ENCODE results near the gene PCYT1A. TPM values are rescaled to one million over a fixed set of nuclear protein-coding genes. Genes with fewer than 3 reads are reported as not detected.

The PCYT1A gene
- total RNA-seq, 1 experiment from 2014 or later, result 64.5 TPM

DNA sequence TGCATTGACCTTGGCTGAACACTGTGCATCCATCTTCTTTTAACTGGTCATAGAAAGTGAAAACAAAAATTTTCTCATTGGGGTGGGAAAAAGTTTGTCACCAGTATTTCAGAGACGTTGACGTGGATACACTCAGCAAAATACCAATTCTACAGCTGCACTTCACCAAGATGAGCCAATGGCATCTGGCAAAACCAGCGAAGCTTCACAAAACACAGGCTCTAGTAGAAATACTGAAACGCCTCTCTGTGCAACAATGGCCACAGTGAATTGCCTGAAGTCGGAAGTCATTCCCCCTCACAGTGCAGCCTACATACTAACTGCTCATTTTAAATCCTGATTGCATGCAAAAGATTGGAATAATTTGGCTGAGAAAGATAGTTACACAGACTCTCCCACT, 17.0 kb downstream of the PCYT1A start:
- no peaks in the 10 kb centered on the region for H3K27me3 Mint-ChIP-seq (ENCODE audit: insufficient read depth, unreplicated experiment)
- H3K4me3 Mint-ChIP-seq (ENCODE audit: unreplicated experiment), result no peak overlapping the region
- TF ChIP-seq CTCF (IDR thresholded peaks at IDR 0.05; ENCODE audit: unreplicated experiment), result no peak
- ChIA-PET CTCF (no interaction called here), POLR2A (interaction anchor here (1.0 kb wide), 1 partner anchor 17 kb away, joined by 3 read pairs; the partner anchor contains the start of gene PCYT1A)
- DNase-seq (ENCODE audit: unreplicated experiment), result no peak
- intact Hi-C loops (cut with micrococcal nuclease), result no loop called here
- no peak overlapping the region for H3K27ac Mint-ChIP-seq (ENCODE audit: low read depth, unreplicated experiment)
- no TSS peak for BruUV-seq (replicated peaks)
- no peaks in the 10 kb centered on the region for H3K9me3 Mint-ChIP-seq (ENCODE audit: unreplicated experiment)
- peaks cover 16% of the 10 kb centered on the region for H3K4me1 Mint-ChIP-seq (ENCODE audit: insufficient read depth, unreplicated experiment)
- peaks cover 59% of the 10 kb centered on the region for H3K36me3 Mint-ChIP-seq (ENCODE audit: insufficient read depth, unreplicated experiment)

GRCh38 chr3:196268284-196269163, 19.0 kb downstream of the PCYT1A start:
- BruUV-seq (replicated peaks), result no TSS peak

GRCh38 chr3:196263819-196264218, 23.7 kb downstream of the PCYT1A start:
- Mint-ChIP-seq H3K9me3 (ENCODE audit: unreplicated experiment) (no peaks in the 10 kb centered on the region), H3K36me3 (ENCODE audit: insufficient read depth, unreplicated experiment) (peaks cover 88% of the 10 kb centered on the region), H3K4me1 (ENCODE audit: insufficient read depth, unreplicated experiment) (no peaks in the 10 kb centered on the region), H3K4me3 (ENCODE audit: unreplicated experiment) (no peak overlapping the region), H3K27me3 (ENCODE audit: insufficient read depth, unreplicated experiment) (no peaks in the 10 kb centered on the region), H3K27ac (ENCODE audit: low read depth, unreplicated experiment) (no peak overlapping the region)
- ChIA-PET CTCF (interaction anchor here (0.9 to 1.0 kb wide), 2 partner anchors 10 to 17 kb away, joined by 3 read pairs; no protein-coding TSS in a partner anchor), POLR2A (interaction anchor here (0.7 kb wide), 1 partner anchor 43 kb away, joined by 3 read pairs; no protein-coding TSS in a partner anchor)
- no peak for TF ChIP-seq CTCF (IDR thresholded peaks at IDR 0.05; ENCODE audit: unreplicated experiment)
- intact Hi-C loops (cut with micrococcal nuclease), result no loop called here
- no peak for DNase-seq (ENCODE audit: unreplicated experiment)
- BruUV-seq (replicated peaks), result no TSS peak

More at GRCh38 chr3:196268284-196269163, 19.0 kb downstream of the PCYT1A start:
- no peaks in the 10 kb centered on the region for H3K9me3 Mint-ChIP-seq (ENCODE audit: unreplicated experiment)
- TF ChIP-seq CTCF (IDR thresholded peaks at IDR 0.05; ENCODE audit: unreplicated experiment), result no peak
- H3K4me3 Mint-ChIP-seq (ENCODE audit: unreplicated experiment), result no peak overlapping the region
- ChIA-PET POLR2A (interaction anchor here (0.6 to 1.5 kb wide), 5 partner anchors 8 to 363 kb away, joined by 3 read pairs; partner anchors contain the start of gene TM4SF19), CTCF (interaction anchor here (0.6 to 2.2 kb wide), 4 partner anchors 71 to 369 kb away, joined by 3 to 5 read pairs (median 4); no protein-coding TSS in a partner anchor)
- peak; percentile 55 for DNase-seq (ENCODE audit: unreplicated experiment)
- peaks cover 7% of the 10 kb centered on the region for H3K4me1 Mint-ChIP-seq (ENCODE audit: insufficient read depth, unreplicated experiment)
- H3K27me3 Mint-ChIP-seq (ENCODE audit: insufficient read depth, unreplicated experiment), result no peaks in the 10 kb centered on the region
- peaks cover 76% of the 10 kb centered on the region for H3K36me3 Mint-ChIP-seq (ENCODE audit: insufficient read depth, unreplicated experiment)
- intact Hi-C loops (cut with micrococcal nuclease), result no loop called here
- H3K27ac Mint-ChIP-seq (ENCODE audit: low read depth, unreplicated experiment), result no peak overlapping the region

GRCh38 chr3:196260784-196261183, 26.7 kb downstream of the PCYT1A start:
- no TSS peak for BruUV-seq (replicated peaks)
- intact Hi-C loops (cut with micrococcal nuclease), result no loop called here
- H3K27me3 Mint-ChIP-seq (ENCODE audit: insufficient read depth, unreplicated experiment), result no peaks in the 10 kb centered on the region
- POLR2A ChIA-PET, result interaction anchor here (0.6 to 0.7 kb wide), 2 partner anchors 8 to 103 kb away, joined by 3 read pairs; no protein-coding TSS in a partner anchor
- no peak overlapping the region for H3K4me3 Mint-ChIP-seq (ENCODE audit: unreplicated experiment)
- no peaks in the 10 kb centered on the region for H3K9me3 Mint-ChIP-seq (ENCODE audit: unreplicated experiment)
- H3K27ac Mint-ChIP-seq (ENCODE audit: low read depth, unreplicated experiment), result no peak overlapping the region
- CTCF ChIA-PET, result no interaction called here
- no peaks in the 10 kb centered on the region for H3K4me1 Mint-ChIP-seq (ENCODE audit: insufficient read depth, unreplicated experiment)
- DNase-seq (ENCODE audit: unreplicated experiment), result no peak
- peaks cover 83% of the 10 kb centered on the region for H3K36me3 Mint-ChIP-seq (ENCODE audit: insufficient read depth, unreplicated experiment)
- TF ChIP-seq CTCF (IDR thresholded peaks at IDR 0.05; ENCODE audit: unreplicated experiment), result no peak

Measured in MCF 10A (cell line).